IPS-18c (cell line): ENCODE results near the gene NUP93.
"Not testable (repeated sequence)": the region's sequence is repeated elsewhere in the genome, so short reads cannot be mapped to it uniquely, and the experiment has no call there.

Source experiments
- H3K4me3 ChIP-seq: 2 replicates; pipeline ENCODE4 v1.7.0; 2013; ENCODE audit warnings: low read depth, mild to moderate bottlenecking, low read length, moderate library complexity; ENCODE audit not compliant: insufficient read depth
- H3K9me3 ChIP-seq: one replicate; pipeline ENCODE4 v1.6.1; 2013; ENCODE audit warnings: mild to moderate bottlenecking, low read length, moderate library complexity; ENCODE audit not compliant: control insufficient read depth, insufficient read depth

The NUP93 gene

GRCh38 chr16:56732832-56733231 is 2.9 kb downstream of the NUP93 start:
- Histone ChIP-seq H3K9me3 (peaks cover 2% of the 10 kb centered on the region), H3K4me3 (no peak overlapping the region)

- Histone ChIP-seq H3K9me3 (peaks cover 2% of the 10 kb centered on the region), H3K4me3 (no peak overlapping the region)
These were observed 4.5 kb downstream of the NUP93 start for GRCh38 chr16:56734429-56734828.

- Histone ChIP-seq H3K4me3 (no peak overlapping the region), H3K9me3 (peaks cover 2% of the 10 kb centered on the region)
These were observed 6.5 kb downstream of the NUP93 start for GRCh38 chr16:56736476-56736875.

- H3K4me3 ChIP-seq: no peak overlapping the region
- H3K9me3 ChIP-seq: peaks cover 2% of the 10 kb centered on the region
These were observed 7.6 kb downstream of the NUP93 start for GRCh38 chr16:56737539-56737938.

- no peak overlapping the region for H3K4me3 ChIP-seq
- H3K9me3 ChIP-seq: no peaks in the 10 kb centered on the region
These were observed 8.3 kb downstream of the NUP93 start for GRCh38 chr16:56738221-56738620.

GRCh38 chr16:56739378-56739777 is 9.4 kb downstream of the NUP93 start:
- not testable (repeated sequence) for H3K4me3 ChIP-seq, H3K9me3 ChIP-seq

GRCh38 chr16:56741399-56741798 is 11.5 kb downstream of the NUP93 start:
- no peak overlapping the region for H3K4me3 ChIP-seq

GRCh38 chr16:56742030-56742984 is 12.4 kb downstream of the NUP93 start:
- no peak overlapping the region for H3K4me3 ChIP-seq
- no peaks in the 10 kb centered on the region for H3K9me3 ChIP-seq

More at GRCh38 chr16:56741399-56741798, 11.5 kb downstream of the NUP93 start:
- no peaks in the 10 kb centered on the region for H3K9me3 ChIP-seq

GRCh38 chr16:56743840-56744239 is 13.9 kb downstream of the NUP93 start:
- H3K9me3 ChIP-seq: no peaks in the 10 kb centered on the region
- H3K4me3 ChIP-seq: no peak overlapping the region

GRCh38 chr16:56744996-56745640 is 15.2 kb downstream of the NUP93 start:
- no peaks in the 10 kb centered on the region for H3K9me3 ChIP-seq
- no peak overlapping the region for H3K4me3 ChIP-seq

- Histone ChIP-seq H3K4me3 (no peak overlapping the region), H3K9me3 (no peaks in the 10 kb centered on the region)
These were observed 17.6 kb downstream of the NUP93 start for GRCh38 chr16:56747486-56748045.

- Histone ChIP-seq H3K4me3 (no peak overlapping the region), H3K9me3 (no peaks in the 10 kb centered on the region)
These were observed 18.3 kb downstream of the NUP93 start for GRCh38 chr16:56748191-56748590.

- H3K9me3 ChIP-seq: no peaks in the 10 kb centered on the region
These were observed 18.9 kb downstream of the NUP93 start for GRCh38 chr16:56748826-56749225.

GRCh38 chr16:56749672-56750491 is 20.0 kb downstream of the NUP93 start:
- Histone ChIP-seq H3K9me3 (no peaks in the 10 kb centered on the region), H3K4me3 (no peak overlapping the region)

More at GRCh38 chr16:56748826-56749225, 18.9 kb downstream of the NUP93 start:
- H3K4me3 ChIP-seq: no peak overlapping the region

- H3K9me3 ChIP-seq: no peaks in the 10 kb centered on the region
These were observed 23.5 kb downstream of the NUP93 start for GRCh38 chr16:56753410-56753809.

GRCh38 chr16:56755038-56755437 is 25.1 kb downstream of the NUP93 start:
- no peak overlapping the region for H3K4me3 ChIP-seq
- H3K9me3 ChIP-seq: no peaks in the 10 kb centered on the region

More at GRCh38 chr16:56753410-56753809, 23.5 kb downstream of the NUP93 start:
- H3K4me3 ChIP-seq: no peak overlapping the region

GRCh38 chr16:56758432-56758831 is 28.5 kb downstream of the NUP93 start:
- Histone ChIP-seq H3K4me3 (no peak overlapping the region), H3K9me3 (no peaks in the 10 kb centered on the region)
